HepG2 (cell line): Measurements from ENCODE around the gene C1QB.

ENCODE experiments used
- CTCF ChIP-seq: sonication (generic); formaldehyde crosslinking; IDR thresholded peaks from 2 replicates; pipeline ENCODE4 v1.5.0; 2020; ENCODE audit warnings: mild to moderate bottlenecking, missing genetic modification reagents, moderate library complexity
- EED ChIP-seq: sonication (generic); formaldehyde crosslinking; IDR thresholded peaks from 2 replicates; pipeline ENCODE4 v1.5.0; 2020; ENCODE audit warnings: mild to moderate bottlenecking, missing genetic modification reagents
- EHMT2 ChIP-seq: fragments of 200-600 bp; sonication (generic); IDR thresholded peaks from 2 replicates; pipeline ENCODE4 v1.7.0; 2017; ENCODE audit warnings: antibody characterized with exemption, low read depth, low read length, borderline replicate concordance
- GABPA ChIP-seq, 2 experiments: IDR thresholded peaks; 2 replicates each; pipeline ENCODE4 v1.6.1; 2011 to 2016; ENCODE audit warnings: low read depth in 2 of 2, low read length in 1 of 2, missing biosample characterization in 1 of 2, missing genetic modification characterization in 1 of 2
- HINFP ChIP-seq: sonication (generic); formaldehyde crosslinking; IDR thresholded peaks from 2 replicates; pipeline ENCODE4 v1.4.0; 2020; ENCODE audit warnings: low read depth, mild to moderate bottlenecking, missing genetic modification reagents
- PBX3 ChIP-seq: sonication (generic); formaldehyde crosslinking; IDR thresholded peaks from 2 replicates; pipeline ENCODE4 v1.8.1; 2023; ENCODE audit warnings: missing genetic modification reagents, inconsistent platforms, borderline replicate concordance
- SUZ12 ChIP-seq: fragments of 150-350 bp; IDR thresholded peaks from 2 replicates; pipeline ENCODE4 v1.6.1; 2014; ENCODE audit warnings: low read depth, low read length
- SYNCRIP ChIP-seq: fragments of 200-400 bp; formaldehyde crosslinking; IDR thresholded peaks from 2 replicates; pipeline ENCODE4 v1.6.1; 2018; ENCODE audit warnings: mild to moderate bottlenecking, low read depth, low read length; ENCODE audit not compliant: insufficient read depth
- TBP ChIP-seq: sonication (generic); formaldehyde crosslinking; IDR thresholded peaks from 2 replicates; pipeline ENCODE4 v1.5.0; 2020; ENCODE audit warnings: missing genetic modification reagents
- TCF7 ChIP-seq: sonication (generic); IDR thresholded peaks from 2 replicates; pipeline ENCODE4 v1.6.1; 2016; ENCODE audit warnings: antibody characterized with exemption, low read depth
- ZMYM2 ChIP-seq: sonication (generic); formaldehyde crosslinking; IDR thresholded peaks from 2 replicates; pipeline ENCODE4 v1.8.0; 2022; ENCODE audit warnings: mild to moderate bottlenecking, missing genetic modification reagents
- ZNF121 ChIP-seq: sonication (generic); formaldehyde crosslinking; IDR thresholded peaks from 2 replicates; pipeline ENCODE4 v1.5.0; 2020; ENCODE audit warnings: mild to moderate bottlenecking, missing genetic modification reagents
- ZNF343 ChIP-seq: sonication (generic); formaldehyde crosslinking; IDR thresholded peaks from 2 replicates; pipeline ENCODE4 v1.4.0; 2020; ENCODE audit warnings: mild to moderate bottlenecking, missing genetic modification reagents
- ZNF766 ChIP-seq: sonication (generic); formaldehyde crosslinking; IDR thresholded peaks from 2 replicates; pipeline ENCODE4 v1.5.0; 2020; ENCODE audit warnings: missing genetic modification reagents, borderline replicate concordance

GRCh38 chr1:22629886-22630285 is 23.1 kb upstream of the C1QB start:
- TF ChIP-seq SUZ12 = no peak
- no peak for TF ChIP-seq PBX3 (CRISPR knock-in tag)
- TF ChIP-seq ZMYM2 = no peak
- no peak for TF ChIP-seq EED (CRISPR knock-in tag)
- no peak for TF ChIP-seq EHMT2
- TF ChIP-seq TCF7 = no peak
- TF ChIP-seq ZNF121 (CRISPR knock-in tag) = no peak
- TF ChIP-seq CTCF (CRISPR knock-in tag) = no peak
- TF ChIP-seq HINFP = no peak
- no peak for TF ChIP-seq ZNF766
- TF ChIP-seq SYNCRIP = no peak
- TF ChIP-seq GABPA (IDR thresholded peaks at IDR 0.05; ENCODE audit: low read depth, low read length) = no peak
- no peak for TF ChIP-seq GABPA (CRISPR knock-in tag; IDR thresholded peaks at IDR 0.05; ENCODE audit: low read depth)
- TF ChIP-seq TBP (CRISPR knock-in tag) = no peak
- TF ChIP-seq ZNF343 (CRISPR knock-in tag) = no peak
